HEK293T (cell line): Measurements from ENCODE around the gene PCTP.

Source experiments
- CTCF ChIA-PET: fragments of 350-600 bp; formaldehyde crosslinking; extraction: SDS; loops from one replicate; lab custom pipeline; 2021; ENCODE audit warnings: antibody characterized with exemption, inconsistent platforms; lab: Yijun Ruan, JAX
- POLR2A ChIA-PET: fragments of 350-600 bp; formaldehyde crosslinking; extraction: SDS; loops from one replicate; lab custom pipeline; 2020; ENCODE audit warnings: antibody characterized with exemption, inconsistent platforms; lab: Yijun Ruan, JAX
- DNase-seq: peaks from one replicate; pipeline ENCODE4 v3.0.0; 2012; ENCODE audit warnings: mixed read lengths; ENCODE audit errors: extremely low spot score
- ARNT ChIP-seq: fragments of 450-650 bp; IDR thresholded peaks from 2 replicates; pipeline ENCODE4 v1.6.1; 2017; ENCODE audit warnings: mild to moderate bottlenecking
- BHLHE40 ChIP-seq: fragments of 450-650 bp; IDR thresholded peaks from 2 replicates; pipeline ENCODE4 v1.6.1; 2016; ENCODE audit warnings: mild to moderate bottlenecking, moderate library complexity, borderline replicate concordance
- CTBP1 ChIP-seq: fragments of 450-650 bp; IDR thresholded peaks from 2 replicates; pipeline ENCODE4 v1.6.1; 2016; ENCODE audit warnings: borderline replicate concordance
- ELF4 ChIP-seq: fragments of 450-650 bp; IDR thresholded peaks from 2 replicates; pipeline ENCODE4 v1.6.1; 2017; ENCODE audit warnings: antibody characterized with exemption
- FOXA1 ChIP-seq: fragments of 450-650 bp; IDR thresholded peaks from 2 replicates; pipeline ENCODE4 v1.6.1; 2016; ENCODE audit warnings: mild to moderate bottlenecking
- FOXK2 ChIP-seq: fragments of 450-650 bp; IDR thresholded peaks from 2 replicates; pipeline ENCODE4 v1.6.1; 2016; ENCODE audit warnings: mild to moderate bottlenecking
- FOXM1 ChIP-seq: fragments of 450-650 bp; IDR thresholded peaks from 2 replicates; pipeline ENCODE4 v1.6.1; 2017; ENCODE audit warnings: mild to moderate bottlenecking, borderline replicate concordance
- HDGF ChIP-seq: fragments of 450-650 bp; IDR thresholded peaks from 2 replicates; pipeline ENCODE4 v1.6.1; 2017; ENCODE audit warnings: antibody characterized with exemption, borderline replicate concordance
- L3MBTL2 ChIP-seq: fragments of 450-650 bp; conservative IDR thresholded peaks from 2 replicates; pipeline ENCODE4 v1.6.1; 2016; ENCODE audit warnings: mild to moderate bottlenecking
- LEF1 ChIP-seq: fragments of 450-650 bp; IDR thresholded peaks from 2 replicates; pipeline ENCODE4 v1.6.1; 2017; ENCODE audit warnings: mild to moderate bottlenecking, borderline replicate concordance
- NFRKB ChIP-seq: fragments of 450-650 bp; IDR thresholded peaks from 2 replicates; pipeline ENCODE4 v1.6.1; 2016; ENCODE audit warnings: mild to moderate bottlenecking, moderate library complexity
- SP1 ChIP-seq: fragments of 450-650 bp; IDR thresholded peaks from 2 replicates; pipeline ENCODE4 v1.6.1; 2017
- SUZ12 ChIP-seq: fragments of 450-650 bp; IDR thresholded peaks from 2 replicates; pipeline ENCODE4 v1.6.1; 2016; ENCODE audit warnings: mild to moderate bottlenecking
- TARDBP ChIP-seq: fragments of 450-650 bp; IDR thresholded peaks from 2 replicates; pipeline ENCODE4 v1.6.1; 2016
- ZNF384 ChIP-seq: fragments of 450-650 bp; IDR thresholded peaks from 2 replicates; pipeline ENCODE4 v1.6.1; 2016
- TF ChIP-seq, protein P1 (sequence below): fragments of 450-650 bp; IDR thresholded peaks from 2 replicates; pipeline ENCODE4 v1.6.1; 2016

The PCTP gene

DNA sequence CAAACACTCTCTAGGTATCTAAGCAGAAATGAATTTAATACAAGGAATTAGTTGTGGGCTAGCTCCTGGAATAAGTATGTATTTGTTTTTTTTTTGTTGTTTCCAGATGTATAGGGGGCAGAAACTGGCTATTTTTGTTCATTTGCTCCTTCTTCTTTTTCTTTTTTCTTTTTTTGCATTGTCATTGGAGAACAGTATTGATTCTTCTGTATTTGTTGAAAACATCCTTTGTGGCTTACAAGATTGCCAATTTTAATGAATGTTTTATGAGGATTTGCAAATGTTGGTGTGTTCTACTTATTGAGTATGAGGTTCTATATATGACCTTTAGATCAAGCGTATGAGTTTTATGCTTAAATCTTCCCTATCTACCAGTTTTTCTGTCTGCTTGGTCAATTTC lies 5.6 kb upstream of the PCTP start:
- ChIA-PET POLR2A (no interaction called here), CTCF (interaction anchor here (1.1 kb wide), 1 partner anchor 21 kb away, joined by 4 read pairs; no protein-coding TSS in a partner anchor)
- TF ChIP-seq FOXK2 (no peak), CTBP1 (no peak), ARNT (no peak), FOXM1 (no peak), L3MBTL2 (no peak), ZNF384 (no peak), ELF4 (no peak)
- TF ChIP-seq, protein P1, sequence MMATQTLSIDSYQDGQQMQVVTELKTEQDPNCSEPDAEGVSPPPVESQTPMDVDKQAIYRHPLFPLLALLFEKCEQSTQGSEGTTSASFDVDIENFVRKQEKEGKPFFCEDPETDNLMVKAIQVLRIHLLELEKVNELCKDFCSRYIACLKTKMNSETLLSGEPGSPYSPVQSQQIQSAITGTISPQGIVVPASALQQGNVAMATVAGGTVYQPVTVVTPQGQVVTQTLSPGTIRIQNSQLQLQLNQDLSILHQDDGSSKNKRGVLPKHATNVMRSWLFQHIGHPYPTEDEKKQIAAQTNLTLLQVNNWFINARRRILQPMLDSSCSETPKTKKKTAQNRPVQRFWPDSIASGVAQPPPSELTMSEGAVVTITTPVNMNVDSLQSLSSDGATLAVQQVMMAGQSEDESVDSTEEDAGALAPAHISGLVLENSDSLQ = no peak
- DNase-seq = no peak

DNA sequence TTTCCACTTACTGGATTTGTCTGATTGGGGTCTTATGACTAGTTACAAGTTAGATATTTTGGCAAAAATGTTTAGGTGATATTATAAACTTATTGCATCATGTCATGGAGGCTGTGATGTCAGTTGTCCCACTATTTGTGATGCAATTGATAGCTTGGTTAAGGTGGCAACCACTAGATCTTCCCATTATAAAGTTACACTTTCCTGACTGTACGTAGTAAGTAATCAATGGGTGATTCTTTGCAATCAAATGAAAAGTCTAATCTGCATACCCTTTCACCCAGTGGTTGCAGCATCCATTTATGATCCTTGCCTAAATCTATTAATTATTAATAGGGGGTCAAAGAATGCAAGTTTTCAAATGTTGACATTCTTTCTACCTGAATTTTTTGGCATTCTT lies 4.4 kb upstream of the PCTP start:
- CTCF ChIA-PET = no interaction called here
- POLR2A ChIA-PET = no interaction called here
- no peak for DNase-seq
- TF ChIP-seq NFRKB (no peak), ARNT (no peak), FOXM1 (no peak), ELF4 (no peak)

DNA sequence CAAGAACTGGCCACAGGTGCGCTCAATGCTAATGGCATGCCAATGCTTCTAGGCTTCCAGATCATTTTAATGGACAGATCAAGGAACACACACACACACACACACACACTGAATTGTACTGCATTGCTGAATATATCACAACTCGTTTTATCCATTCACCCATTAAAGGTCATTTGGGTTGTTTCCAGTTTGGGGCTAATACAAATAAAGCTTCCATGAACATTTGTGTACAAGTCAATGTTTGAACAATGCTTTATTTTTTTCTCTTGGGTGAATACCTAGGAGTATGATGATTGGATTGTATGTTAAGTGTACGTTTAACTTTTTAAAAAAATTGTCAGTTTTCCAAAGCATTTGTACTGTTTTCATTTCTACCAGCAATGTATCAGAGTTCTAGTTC lies 3.6 kb upstream of the PCTP start:
- DNase-seq = no peak
- TF ChIP-seq SUZ12 (no peak), FOXM1 (no peak), LEF1 (no peak), HDGF (no peak), BHLHE40 (no peak), FOXK2 (no peak), ARNT (no peak), L3MBTL2 (no peak), FOXA1 (no peak), ELF4 (no peak), NFRKB (no peak), CTBP1 (no peak), TARDBP (no peak), SP1 (no peak), ZNF384 (no peak)
- TF ChIP-seq, protein P1 = no peak
- ChIA-PET CTCF (interaction anchor here (0.7 to 1.3 kb wide), 2 partner anchors 12 to 491 kb away, joined by 3 read pairs; no protein-coding TSS in a partner anchor), POLR2A (no interaction called here)

DNA sequence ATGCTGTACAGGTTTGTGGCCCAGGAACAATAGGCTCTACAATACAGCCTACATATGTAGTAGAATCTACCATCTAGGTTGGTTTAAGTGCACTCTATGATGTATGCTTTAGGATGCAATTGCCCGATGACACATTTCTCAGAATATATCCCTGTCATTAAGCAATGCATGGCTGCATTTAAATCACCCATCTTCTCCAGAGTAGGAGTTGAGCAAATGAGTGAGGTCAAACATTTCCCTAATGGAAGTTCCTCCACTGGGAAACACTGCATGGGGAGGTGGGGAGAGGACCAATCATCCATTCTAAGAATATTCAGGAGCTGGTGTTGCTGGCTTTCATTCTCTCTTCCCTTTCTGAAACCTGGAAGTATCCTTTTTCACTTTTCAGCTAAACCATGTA lies 2.0 kb upstream of the PCTP start:
- no peak for DNase-seq
- ChIA-PET POLR2A (interaction anchor here (0.8 kb wide), 1 partner anchor 16 kb away, joined by 3 read pairs; no protein-coding TSS in a partner anchor), CTCF (no interaction called here)
- no peak for TF ChIP-seq FOXM1
- TF ChIP-seq FOXK2 = no peak
- TF ChIP-seq CTBP1 = no peak
- no peak for TF ChIP-seq SUZ12
- TF ChIP-seq SP1 = no peak

DNA sequence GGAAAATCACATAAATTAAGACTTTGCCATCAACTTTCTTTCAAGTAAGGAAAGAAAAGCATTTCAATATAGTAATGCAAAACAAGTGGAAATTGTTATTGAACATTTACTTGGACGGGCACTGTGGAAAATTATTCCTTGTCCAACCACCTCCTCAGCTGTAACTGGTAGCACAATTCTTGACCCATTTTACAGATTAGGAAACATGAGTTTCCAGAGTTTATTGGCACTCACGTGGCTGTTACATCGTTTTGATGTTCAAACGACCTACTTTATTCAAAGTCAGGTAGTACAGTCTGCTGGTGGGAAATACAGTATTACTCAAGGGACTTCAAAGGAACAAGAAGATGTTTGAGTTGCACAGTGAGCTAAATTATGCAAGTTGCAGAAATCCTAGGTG lies 866 bp upstream of the PCTP start:
- POLR2A ChIA-PET = interaction anchor here (1.3 to 2.3 kb wide), 2 partner anchors 13 to 16 kb away, joined by 3 to 17 read pairs; no protein-coding TSS in a partner anchor
- CTCF ChIA-PET = interaction anchor here (0.6 to 2.0 kb wide), 3 partner anchors 8 to 14 kb away, joined by 3 to 9 read pairs (median 7); no protein-coding TSS in a partner anchor
- no peak for TF ChIP-seq FOXM1
- no peak for TF ChIP-seq HDGF
- no peak for TF ChIP-seq ARNT
- TF ChIP-seq ELF4 = no peak
- TF ChIP-seq FOXK2 = no peak
- TF ChIP-seq, protein P1 = no peak
- no peak for TF ChIP-seq LEF1
- no peak for TF ChIP-seq TARDBP
- no peak for TF ChIP-seq BHLHE40
- no peak for TF ChIP-seq CTBP1
- TF ChIP-seq SUZ12 = no peak
- no peak for TF ChIP-seq SP1
- no peak for TF ChIP-seq L3MBTL2
- TF ChIP-seq FOXA1 = no peak
- no peak for TF ChIP-seq ZNF384
- no peak for DNase-seq

DNA sequence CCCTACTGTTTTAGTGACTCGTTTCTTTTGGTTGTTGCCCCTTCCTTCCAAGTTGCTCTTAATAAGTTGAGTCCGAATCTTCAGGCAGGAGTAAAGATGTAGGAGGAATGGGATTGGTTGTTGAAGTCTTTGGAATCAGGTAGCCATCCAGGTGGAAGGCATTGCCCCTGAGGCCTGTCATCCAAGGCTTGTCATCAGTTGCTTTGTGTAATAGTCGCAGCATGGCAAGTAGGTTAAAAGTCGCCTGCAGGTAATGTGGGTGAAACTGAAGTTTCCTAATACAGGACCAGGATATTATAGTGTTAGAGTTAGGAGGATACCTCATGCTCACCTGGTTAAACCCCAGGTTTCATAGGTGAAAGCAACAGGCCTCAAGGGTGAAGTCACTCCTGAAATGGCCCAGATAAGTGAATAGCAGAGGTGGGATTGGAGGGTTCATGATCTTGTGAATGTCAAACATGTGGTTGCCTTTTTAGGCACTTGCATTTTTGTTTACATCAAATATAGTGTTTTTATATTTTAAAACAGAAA lies 934 bp downstream of the PCTP start:
- no peak for DNase-seq
- TF ChIP-seq FOXA1 (no peak), ARNT (no peak), BHLHE40 (no peak), CTBP1 (no peak), NFRKB (no peak), FOXK2 (no peak), SP1 (no peak), L3MBTL2 (no peak), HDGF (no peak), ELF4 (no peak), LEF1 (no peak), TARDBP (no peak), SUZ12 (no peak), ZNF384 (no peak), FOXM1 (no peak)
- TF ChIP-seq, protein P1 = no peak
- CTCF ChIA-PET = interaction anchor here (1.2 to 2.0 kb wide), 4 partner anchors 10 to 238 kb away, joined by 3 to 9 read pairs (median 6); no protein-coding TSS in a partner anchor
- POLR2A ChIA-PET = interaction anchor here (0.6 to 2.3 kb wide), 12 partner anchors 8 to 204 kb away, joined by 3 to 17 read pairs (median 4); partner anchors contain the start of gene TMEM100
